22Rv1 (cell line): ENCODE measurements around the gene CD22.

Experiments used
- H3K27ac ChIP-seq: fragments of 450-650 bp; 2 replicates; pipeline ENCODE4 v1.5.1; 2017
- ZFX ChIP-seq: fragments of 450-650 bp; IDR thresholded peaks from 2 replicates; pipeline ENCODE4 v1.6.1; 2017; ENCODE audit warnings: antibody characterized with exemption, borderline replicate concordance
- TF ChIP-seq, protein P1 (sequence below): fragments of 450-650 bp; IDR thresholded peaks from 2 replicates; pipeline ENCODE4 v1.5.1; 2017; ENCODE audit warnings: mild to moderate bottlenecking

Gene CD22

DNA sequence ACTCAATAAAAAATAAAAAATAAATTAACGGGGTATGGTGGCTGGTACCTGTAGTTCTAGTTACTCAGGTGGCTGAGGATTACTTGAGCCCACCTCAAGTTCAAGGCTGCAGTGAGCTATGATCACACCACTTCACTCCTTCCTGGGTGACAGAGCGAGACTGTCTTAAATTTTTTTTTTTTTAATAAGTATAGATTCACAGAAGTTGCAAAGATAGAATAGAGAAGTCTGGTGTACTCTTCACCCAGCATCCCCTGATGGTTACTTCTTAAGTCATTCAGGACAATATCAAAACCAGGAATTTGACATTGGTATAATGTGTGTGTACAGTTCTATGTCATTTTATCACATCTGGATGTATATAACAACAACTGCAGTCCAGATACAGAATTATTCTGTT, 7.7 kb upstream of the CD22 start:
- TF ChIP-seq, protein P1, sequence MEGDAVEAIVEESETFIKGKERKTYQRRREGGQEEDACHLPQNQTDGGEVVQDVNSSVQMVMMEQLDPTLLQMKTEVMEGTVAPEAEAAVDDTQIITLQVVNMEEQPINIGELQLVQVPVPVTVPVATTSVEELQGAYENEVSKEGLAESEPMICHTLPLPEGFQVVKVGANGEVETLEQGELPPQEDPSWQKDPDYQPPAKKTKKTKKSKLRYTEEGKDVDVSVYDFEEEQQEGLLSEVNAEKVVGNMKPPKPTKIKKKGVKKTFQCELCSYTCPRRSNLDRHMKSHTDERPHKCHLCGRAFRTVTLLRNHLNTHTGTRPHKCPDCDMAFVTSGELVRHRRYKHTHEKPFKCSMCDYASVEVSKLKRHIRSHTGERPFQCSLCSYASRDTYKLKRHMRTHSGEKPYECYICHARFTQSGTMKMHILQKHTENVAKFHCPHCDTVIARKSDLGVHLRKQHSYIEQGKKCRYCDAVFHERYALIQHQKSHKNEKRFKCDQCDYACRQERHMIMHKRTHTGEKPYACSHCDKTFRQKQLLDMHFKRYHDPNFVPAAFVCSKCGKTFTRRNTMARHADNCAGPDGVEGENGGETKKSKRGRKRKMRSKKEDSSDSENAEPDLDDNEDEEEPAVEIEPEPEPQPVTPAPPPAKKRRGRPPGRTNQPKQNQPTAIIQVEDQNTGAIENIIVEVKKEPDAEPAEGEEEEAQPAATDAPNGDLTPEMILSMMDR: no peak
- TF ChIP-seq ZFX: no peak
- H3K27ac ChIP-seq: no peak overlapping the region

DNA sequence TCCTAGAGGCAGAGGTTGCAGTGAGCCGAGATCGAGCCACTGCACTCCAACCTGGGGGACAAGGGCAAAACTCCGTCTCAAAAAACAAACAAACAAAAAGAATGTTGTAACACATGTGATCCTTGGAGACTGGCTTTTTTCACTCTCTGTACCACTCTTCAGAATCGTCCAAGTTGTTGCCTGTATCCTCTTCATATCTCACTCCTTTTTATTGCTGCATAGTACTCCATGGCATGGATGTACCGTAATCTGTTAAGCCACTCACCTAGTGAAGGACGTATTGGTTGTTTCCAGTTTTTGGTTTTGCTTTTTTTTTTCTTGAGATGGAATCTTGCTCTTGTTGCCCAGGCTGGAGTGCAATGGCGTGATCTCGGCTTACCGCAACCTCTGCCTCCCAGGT, 7.0 kb upstream of the CD22 start:
- H3K27ac ChIP-seq: no peak overlapping the region
- no peak for TF ChIP-seq ZFX
- TF ChIP-seq, protein P1: no peak

DNA sequence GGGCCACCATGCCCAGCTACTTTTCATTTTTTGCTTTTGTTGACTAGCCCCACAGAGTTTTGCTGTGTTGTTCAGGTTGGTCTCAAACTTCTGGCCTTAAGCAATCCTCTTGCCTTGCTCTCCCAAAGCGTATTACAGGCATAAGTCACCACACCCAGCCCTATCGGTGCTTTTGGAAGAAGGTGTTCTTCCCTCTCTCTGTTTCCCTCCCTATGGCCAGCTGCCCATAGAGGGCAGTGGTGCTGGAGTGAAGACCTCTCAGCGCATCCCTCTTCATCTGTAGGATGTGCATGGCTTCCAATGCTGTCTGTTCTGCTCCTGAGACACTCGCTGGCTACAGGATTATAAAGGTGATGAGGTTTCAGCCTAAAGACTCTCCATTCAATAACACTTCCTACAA, 1.3 kb upstream of the CD22 start:
- no peak overlapping the region for H3K27ac ChIP-seq
- no peak for TF ChIP-seq ZFX
- TF ChIP-seq, protein P1: peak; percentile 54

DNA sequence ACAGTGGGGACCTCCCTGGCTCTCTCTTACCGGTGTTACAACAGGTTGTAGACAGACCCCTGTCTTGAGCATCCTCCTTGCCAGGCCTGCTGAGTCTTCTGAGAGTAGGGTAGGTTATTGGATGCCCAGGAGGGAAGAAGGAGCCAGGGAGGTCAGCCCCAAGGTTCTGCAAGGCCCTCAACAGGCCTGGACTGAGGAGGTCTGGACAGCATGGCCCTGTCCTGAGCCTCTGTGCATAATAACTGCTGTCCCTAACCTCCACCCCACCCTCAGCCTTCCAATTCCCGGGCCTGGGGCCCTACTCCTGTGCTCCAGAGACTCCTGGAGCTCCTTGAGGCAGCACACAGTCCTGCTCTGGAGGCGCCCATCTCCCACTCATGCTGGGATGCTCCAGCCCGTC, 336 bp downstream of the CD22 start:
- no peak for TF ChIP-seq ZFX
- TF ChIP-seq, protein P1: no peak
- no peak overlapping the region for H3K27ac ChIP-seq

DNA sequence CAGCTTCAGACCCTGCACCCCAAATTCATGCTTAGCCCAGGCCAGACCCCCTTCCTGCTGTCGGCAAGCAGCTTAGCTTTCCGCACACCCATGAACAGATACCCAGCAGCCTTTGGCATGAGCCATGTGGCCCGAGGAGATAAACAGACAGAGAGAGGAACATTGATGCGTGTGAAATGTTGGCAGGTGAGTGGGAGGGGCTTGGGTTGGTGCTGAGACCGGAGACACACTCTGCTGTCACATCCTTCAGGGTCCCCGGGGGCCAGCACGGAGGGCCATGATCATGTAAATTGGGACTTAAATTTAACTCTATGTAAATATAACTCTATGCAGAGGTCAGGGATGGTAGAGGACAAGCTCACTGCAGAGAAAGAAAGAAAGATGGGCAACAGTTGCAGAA, 1.5 kb downstream of the CD22 start:
- no peak for TF ChIP-seq ZFX
- TF ChIP-seq, protein P1: no peak
- H3K27ac ChIP-seq: no peak overlapping the region

DNA sequence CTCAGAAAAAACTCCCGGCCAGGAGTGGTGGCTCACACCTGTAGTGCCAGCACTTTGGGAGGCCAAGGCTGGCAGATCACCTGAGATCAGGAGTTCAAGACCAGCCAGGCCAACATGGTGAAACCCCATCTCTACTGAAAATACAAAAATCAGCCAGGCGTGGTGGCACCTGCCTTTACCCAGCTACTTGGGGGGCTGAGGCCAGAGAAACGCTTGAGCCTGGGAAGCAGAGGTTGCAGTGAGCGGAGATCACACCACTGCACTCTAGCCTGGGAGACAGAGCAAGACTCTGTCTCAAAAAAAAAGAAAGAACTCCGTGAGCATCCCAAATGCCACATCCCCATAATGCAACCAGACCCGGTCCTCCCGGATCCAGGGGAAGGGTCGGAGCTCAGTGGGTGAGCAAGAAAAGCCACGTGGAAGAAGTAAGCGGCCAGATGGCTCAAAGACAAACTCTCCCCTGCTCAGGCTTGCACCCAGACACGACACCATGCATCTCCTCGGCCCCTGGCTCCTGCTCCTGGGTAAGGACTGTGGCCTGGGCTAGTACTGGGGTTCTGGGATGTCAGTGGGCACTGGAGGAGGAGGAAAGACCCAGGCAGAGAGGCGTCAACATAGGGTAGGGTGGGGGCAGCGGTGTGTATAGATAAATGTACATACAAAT, 2.7 kb downstream of the CD22 start:
- TF ChIP-seq ZFX: no peak
- TF ChIP-seq, protein P1: no peak
- no peak overlapping the region for H3K27ac ChIP-seq

DNA sequence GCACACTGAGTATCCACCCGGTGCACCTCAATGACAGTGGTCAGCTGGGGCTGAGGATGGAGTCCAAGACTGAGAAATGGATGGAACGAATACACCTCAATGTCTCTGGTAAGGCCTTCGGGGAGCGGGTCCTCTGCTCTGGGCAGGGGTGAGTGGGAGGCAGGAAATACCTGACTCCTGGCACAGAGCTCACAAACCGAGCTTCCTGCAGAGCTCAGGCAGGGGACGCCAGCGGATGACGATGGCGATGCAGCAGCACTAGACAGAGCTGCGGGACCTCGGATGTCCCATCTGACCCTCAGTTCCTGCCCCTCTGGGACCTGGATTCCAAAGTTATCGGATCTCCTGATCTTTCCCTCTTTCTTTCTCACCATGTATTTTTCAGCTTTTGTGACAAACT, 3.8 kb downstream of the CD22 start:
- H3K27ac ChIP-seq: no peak overlapping the region
- TF ChIP-seq, protein P1: no peak
- TF ChIP-seq ZFX: no peak
